NCI-H2107 treated with DMSO at 0.1 percent for 48 hours (cell line): ENCODE results near the gene TRIP4.

Source experiments
- DNase-seq: peaks from one replicate; lab custom pipeline; 2025; ENCODE audit not compliant: unreplicated experiment; lab: John Stamatoyannopoulos, UW

The TRIP4 gene

DNA sequence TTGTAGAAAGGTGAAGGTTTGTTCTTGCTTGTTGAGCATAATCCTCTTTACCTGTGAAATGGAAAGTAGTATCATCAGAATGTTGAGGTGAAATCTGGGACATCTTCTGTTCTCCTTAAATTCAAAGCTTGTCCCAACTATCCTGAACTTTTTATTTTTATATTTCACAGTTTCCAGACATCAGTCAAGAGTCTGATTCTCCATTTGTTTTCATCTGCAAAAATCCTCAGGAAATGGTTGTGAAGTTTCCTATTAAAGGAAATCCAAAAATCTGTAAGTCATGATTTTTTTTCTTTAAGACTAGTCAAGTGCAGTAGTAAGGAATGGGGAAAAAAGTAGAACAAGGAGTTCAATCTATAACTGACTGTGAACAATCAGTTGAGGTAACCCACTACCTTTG is 57.2 kb downstream of the TRIP4 start:
- no peak for DNase-seq

DNA sequence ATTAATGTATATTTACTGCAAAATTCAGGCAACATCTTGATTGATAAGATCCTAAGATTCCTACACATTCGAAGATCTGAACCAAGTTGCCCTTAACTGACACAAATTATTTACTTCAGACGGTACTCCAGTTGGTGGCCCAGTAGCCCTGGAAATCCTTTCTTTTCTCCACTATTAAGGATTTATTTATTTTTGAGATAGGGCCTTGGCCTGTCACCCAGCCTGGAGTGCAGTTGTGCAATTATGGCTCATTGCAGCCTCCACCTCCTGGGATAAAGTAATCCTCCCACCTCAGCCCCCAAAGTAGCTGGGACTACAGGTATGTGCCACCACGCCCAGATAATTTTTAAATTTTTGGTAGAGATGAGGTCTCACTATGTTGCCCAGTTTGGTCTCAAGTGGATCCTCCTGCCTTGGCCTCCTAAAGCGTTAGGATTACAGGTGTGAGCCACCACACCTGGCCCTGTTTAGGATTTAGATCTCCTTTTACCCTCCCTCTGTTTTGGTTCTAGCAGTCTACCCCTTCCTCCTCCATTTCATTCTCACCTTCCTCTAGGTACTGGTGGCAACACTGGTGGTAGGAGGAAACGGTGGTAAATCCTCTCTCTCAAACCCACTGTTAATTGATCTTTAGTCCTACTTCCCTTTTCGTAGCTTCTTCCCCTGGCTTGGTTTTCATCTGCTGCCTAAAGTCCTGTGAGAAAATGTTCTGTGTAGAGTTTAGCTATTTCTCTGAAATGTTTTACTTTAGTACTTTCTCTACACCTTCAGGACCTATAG is 60.1 kb downstream of the TRIP4 start:
- DNase-seq, result no peak

DNA sequence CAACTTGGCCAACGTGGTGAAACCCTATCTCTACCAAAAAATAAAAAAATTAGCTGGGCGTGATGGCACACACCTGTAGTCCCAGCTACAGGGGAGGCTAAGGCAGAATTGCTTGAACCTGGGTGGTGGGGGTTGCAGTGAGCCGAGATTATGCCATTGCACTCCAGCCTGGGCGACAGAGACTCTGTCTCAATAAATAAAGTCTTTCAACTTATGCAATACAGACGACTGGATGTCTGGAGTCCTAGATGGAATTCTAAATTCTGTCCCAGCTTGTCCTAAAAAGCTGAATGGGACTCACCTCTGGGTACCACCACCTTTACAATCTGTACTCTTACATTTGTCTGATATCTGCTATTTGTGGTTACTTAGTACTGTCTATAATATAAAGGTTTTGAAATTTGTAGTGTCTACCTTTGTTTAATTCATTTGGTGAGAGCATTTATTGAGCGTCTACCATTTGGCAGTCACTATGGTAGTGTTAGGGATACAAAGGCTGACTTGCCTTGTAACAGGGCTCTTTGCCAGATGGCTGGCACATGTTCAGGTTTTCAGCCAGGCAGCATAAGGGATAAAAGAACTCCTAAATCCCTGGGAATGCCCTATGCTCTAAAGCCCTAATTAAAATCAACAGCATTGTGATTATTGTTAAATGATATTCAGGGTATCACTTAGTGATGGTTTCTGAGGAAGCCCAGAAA is 65.5 kb downstream of the TRIP4 start:
- DNase-seq, result peak; percentile 52

DNA sequence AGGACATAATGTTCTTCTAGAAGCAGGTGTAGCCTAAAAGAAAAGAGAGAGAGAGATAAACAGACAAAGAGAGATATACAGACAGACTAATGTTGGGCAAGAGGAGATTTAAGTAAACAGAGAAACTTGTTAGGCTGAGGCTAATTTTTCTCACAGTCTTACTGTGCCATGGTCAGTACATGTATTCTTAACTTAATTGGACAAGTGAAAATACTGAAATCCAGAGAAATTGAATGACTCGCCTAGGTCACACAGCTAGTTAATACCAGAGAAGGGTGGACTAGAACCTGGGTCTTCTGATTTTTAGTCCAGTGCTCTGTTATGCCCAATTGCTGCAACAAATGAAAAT is 66.0 kb downstream of the TRIP4 start:
- no peak for DNase-seq

DNA sequence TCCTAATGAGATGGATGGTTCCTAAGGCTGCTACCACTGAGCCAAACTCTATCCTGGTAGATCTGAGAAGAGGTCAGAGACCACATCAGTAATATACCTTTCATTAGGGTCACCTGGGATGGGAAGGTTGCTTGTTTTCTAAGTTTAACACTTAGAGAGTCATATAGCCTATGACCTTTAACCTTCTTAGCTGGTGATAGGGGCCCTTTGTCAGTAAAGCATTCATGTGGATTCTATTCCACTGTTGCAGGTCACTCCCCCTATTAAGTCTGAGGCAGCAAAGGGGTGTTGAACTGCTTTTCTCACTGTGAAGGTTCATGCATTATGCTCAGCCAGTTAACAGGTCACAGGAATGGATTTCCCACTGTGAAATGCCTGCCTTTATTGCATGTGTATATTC is 66.6 kb downstream of the TRIP4 start:
- no peak for DNase-seq

DNA sequence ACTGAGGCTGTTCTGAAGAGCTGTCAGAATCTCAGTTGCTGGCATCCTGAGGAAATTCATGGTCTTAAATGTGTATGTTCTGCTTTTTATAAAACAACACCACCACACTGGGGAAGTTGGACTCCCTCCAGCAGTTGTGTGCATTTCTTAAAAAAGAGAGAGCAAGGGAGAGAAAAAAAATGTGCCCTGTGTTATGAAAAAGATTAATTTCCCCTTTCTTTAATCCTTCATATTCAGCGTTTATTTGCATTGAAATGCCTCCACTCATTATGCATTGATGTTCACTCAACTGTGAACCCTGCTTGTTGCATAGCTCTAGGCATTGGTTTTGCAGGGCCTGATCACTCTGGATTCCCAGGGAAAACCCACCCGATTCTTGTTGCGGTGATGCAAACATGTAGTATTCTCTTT is 68.3 kb downstream of the TRIP4 start:
- DNase-seq, result no peak

DNA sequence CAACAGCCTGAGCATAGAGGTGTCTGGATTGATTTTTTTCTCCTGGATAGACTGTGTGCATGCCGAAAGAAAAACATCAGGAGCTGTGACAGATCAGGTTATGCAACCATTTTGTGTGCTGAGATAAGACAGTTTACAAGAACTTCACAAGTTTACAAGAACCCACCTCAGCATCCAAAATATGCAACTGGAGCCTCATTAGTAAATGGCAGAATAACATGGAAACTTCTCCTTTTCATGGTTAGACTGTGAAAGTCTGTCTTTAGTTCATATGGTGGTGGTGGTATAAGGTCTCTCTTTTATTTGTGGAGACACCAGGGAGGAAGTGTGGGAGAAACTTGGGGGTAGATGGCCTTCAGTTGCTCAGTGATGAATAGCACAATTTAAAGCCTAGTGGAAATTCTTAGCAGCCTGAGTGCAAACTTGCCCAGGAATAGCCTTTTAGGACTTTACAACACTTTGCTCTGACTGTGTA is 69.0 kb downstream of the TRIP4 start:
- DNase-seq, result no peak

DNA sequence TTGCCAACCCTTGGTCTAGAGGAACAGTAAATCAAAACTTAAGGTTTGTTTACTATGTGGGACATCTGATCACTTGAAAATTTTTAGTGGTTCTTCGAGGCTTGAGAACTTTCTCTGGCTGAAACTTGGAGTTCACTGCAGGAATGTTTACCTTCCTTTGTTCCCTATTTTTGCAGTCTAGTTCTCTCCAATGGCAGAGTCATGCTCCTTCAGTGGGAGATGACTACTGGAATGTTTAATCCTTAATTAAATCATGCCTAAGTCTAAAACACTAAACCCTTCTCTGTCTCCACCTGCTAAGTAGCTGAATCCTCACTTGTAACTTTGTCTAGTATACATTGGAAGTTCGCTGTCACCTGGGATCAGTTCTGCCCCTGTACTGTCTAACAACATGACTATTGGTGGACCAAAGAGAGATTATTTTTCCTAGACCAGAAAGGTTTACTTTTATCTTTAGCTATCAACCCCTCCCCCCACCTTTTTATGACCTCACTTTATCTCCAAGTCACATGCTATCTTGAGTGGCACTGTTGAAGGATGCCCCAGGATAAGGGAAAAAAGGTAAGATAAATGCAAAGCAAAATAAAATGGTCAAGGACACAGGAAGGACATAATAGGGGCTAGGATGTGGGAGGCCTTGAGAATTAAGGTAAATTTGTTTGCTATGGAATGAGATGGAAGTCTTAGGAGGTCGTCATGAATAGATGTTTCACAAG is 71.6 kb downstream of the TRIP4 start:
- no peak for DNase-seq

DNA sequence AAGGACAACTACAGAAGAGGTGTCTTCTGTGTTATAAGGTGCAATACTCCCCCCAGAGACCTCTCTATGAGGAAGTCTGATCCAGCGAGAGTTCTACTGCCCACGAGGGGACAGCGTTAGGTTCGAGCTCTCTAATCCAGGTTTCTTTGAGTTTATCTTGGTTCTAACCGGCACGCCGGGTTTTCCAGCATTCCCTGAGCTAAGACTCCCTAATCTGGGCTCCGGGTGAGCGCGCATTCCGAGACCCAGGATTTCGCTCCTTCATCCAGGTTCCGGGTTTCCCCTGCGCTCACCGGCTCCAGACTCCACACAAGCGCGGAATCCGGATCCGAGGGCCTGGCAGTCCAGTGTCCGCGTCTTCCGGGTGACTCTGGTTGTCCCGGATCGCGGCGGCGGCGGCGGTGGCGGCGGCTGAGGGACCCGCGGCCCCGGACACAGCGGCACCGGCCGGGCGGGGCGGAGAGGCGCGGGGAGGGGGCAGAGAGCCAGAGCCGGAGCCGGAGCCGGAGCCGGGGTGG is 72.6 kb downstream of the TRIP4 start, which contains the start of gene ZNF609:
ZNF609 (plus strand) TSS at position 373 of the 518 bp plus-strand sequence. CDS start 38,842 bp downstream, outside the sequence.
- DNase-seq, result peak; percentile 34

DNA sequence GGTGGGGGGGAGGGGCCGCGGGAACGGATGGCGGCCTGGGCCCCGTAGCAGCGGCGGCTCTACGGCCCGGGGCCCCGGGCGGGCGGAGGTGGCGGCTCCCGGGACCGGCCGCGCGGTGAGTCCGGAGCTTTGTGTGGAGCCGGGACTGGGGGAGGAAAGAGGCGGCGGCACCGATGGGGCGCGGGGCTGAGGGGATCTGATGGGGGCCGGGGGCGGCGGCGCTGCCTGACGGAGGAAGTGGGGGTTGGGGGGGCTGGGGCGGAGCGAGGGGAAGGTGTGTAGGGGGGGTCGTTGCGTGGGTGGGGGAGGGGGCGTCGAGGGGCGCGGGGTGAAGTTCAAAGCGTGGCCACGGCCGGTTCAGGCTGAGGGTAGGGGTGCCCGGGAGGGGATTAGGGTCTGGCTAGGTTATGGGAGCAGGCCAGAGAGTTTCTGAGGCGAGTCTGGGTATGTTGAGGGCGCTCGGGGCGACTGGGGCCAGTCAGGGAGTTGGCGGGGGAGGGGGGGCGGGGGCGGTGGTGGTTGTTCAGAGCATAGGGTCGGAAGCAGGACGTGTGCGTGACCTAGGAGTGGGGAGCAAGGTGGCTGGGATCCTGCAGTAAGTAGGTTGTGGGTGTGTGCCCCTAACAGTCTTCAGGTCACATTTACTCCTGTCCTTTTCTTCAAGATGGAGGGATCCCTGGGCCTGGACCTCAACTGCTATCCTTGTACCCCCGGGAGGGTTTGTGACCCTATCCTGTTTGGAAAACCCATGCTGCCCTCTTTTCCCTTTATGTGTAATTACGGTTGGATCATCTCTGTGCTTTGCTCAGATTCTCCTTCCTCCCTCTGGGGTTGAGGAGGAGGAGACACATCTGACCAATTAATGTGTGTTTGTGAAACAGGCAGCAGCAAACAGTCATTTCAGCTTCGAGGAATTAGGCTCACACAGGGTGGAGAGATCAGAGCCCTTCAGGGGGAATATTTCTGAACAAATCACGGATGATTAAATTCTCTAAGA is 73.4 kb downstream of the TRIP4 start:
- DNase-seq, result peak; percentile 63

DNA sequence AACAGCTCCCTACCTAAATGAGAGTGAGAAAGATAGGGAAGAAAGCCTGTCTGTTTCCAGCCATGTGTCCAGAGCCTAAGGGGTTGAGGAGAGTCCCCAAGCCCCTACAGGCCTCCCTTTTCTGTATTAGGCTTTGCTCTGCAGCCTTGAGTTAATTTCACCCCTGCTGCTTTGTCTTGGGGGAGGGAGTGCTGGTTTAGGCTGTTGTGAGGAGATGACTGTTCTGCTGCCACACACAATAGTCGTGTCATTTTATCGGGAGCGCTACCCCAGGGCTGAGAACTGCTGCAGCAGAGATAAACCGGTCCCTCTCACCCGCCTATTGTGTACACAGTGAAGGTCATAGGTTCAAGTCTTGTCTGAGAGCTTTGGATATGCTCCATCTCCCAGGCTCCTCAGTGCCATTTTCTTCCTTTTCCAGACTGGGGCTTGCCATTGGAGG is 74.1 kb downstream of the TRIP4 start:
- DNase-seq, result peak; percentile 63

DNA sequence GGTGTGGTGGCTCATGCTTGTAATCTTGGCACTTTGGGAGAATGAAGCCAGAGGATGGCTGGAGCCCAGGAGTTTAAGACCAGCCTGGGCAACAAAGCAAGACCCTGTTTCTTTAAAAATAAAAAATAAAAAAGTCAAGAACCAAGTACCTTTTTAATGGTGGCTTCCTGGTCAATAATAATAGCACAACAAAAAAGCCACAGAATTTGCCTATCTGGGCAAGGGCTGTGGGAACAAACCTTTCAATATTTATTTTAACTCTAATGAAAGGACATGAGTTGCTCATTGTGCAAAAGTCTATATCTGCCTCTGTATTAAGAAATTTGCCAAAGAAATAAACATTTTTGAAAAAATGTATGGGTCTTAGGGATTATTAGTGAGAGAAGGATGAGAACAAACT is 74.9 kb downstream of the TRIP4 start:
- DNase-seq, result no peak

DNA sequence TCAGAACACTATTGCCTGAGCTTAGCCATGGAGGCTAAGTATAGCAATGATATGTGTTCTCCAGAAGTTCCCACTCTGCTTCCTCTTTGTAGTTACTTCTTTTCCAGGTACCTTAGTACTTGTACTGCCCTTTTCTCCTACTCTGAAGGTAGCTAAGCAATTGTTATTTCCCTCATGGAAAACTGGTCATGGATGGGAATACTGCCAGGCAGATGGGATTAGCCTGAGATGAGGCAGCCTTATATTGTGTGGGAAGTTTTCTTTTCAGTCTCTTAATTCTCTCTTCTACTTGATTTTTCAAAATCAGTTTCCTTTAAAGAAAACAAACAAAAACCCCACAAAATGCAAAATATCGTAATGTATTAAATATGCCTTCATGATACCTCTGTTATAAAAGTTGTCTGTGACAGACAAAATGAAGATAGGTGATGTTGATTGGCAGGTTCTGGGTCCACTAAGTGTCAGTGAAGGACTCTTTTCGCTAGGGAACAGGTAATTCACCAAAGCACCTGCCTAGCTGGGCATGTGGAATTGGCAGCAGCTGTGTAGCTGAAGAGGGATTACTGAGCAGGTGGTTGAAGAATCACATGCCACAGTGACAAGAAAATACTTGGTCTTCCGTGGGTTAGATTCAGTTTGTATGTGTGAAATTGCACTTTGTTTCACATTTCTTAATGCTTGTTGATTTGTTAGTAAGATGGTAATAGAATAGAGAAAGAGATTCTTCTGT is 76.8 kb downstream of the TRIP4 start:
- DNase-seq, result peak; percentile 70

DNA sequence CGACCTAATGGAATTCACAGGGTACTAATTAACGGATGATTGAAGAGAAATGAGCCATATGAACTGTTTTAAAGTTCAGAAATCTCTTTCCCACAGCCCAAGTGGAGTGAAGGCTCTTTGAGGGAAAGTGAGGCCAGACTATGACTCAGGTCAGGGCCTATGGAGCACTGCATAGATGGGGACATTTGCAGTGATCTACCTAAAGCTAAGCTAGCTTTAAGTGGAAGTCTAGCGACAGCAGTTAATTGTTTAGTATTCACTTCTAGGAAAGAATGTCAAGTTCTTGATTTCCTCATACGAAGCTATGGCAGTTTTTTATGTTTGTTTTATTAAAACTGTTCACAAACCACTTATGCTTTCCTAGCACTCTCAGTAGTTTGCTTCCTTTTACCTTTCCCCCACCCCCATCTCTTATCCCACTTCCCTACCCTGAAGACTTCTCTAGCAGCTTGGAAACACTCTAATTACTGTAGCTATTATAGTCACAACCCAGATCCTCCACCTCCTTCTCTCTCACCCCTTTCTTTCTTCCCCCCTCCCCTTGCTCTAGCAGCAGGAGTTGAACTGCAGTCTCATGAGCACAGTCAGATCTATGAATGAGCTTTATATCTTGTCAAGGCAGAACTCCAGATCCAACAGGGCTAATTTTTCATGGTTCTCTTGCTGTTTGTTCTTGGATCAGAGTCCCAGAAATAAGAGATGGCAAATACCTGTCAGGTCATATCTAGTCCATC is 78.9 kb downstream of the TRIP4 start:
- peak; percentile 8 for DNase-seq

DNA sequence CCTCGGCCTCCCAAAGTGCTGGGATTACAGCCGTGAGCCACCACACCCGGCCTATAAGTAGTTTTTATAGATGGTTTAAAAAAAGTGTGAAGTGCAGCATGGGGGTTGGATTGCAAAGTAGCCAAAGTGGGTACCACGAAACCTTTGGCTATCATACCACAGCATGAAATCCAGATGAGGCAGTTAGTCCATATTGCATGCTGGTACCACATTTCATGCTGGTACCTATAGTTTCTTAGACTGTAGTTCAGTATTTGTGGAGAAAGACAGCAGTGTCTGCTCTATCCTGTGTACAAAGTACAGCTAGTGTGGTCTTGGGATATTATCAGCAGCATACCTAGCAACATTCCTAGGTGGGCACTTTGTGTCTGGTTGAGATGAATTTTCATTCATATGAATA is 84.5 kb downstream of the TRIP4 start:
- no peak for DNase-seq

DNA sequence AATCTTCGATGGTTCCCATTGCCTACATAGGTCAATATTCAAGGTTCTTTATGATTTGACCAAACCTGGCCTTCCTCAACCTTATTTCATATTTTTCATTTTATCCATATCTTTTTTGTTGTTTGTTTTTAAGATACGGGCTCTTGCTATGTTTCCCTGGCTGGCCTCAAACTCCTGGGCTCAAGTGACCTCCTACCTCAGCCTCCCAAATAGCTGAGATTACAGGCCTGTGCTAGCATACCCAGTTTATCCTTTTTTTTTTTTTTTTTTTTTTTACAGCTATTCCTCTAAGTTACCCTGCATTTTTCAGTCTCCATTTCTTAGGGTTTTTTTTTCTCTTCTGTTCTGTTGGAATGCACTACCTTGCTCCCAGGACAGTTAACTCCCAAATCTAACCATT is 87.2 kb downstream of the TRIP4 start:
- no peak for DNase-seq

DNA sequence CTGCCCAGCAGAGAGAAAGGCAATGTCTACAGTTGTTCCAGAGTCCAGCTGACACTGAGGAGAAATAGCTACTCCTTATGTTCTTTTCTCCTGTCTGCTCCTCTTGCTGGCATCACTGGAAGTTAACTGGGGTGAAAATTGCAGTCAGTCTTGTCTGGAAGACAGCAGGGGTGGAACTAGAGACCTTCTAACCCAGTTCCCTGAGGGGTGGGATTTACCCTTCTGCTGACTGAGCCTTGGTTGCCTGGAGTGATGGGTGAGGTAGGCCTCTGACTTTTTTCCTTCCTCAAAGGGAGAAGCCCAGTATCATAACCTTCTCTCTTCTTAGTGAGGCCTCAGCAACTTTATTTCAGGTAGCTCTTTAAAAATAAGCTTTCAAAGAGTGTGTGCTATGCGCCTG is 88.9 kb downstream of the TRIP4 start:
- DNase-seq, result no peak

DNA sequence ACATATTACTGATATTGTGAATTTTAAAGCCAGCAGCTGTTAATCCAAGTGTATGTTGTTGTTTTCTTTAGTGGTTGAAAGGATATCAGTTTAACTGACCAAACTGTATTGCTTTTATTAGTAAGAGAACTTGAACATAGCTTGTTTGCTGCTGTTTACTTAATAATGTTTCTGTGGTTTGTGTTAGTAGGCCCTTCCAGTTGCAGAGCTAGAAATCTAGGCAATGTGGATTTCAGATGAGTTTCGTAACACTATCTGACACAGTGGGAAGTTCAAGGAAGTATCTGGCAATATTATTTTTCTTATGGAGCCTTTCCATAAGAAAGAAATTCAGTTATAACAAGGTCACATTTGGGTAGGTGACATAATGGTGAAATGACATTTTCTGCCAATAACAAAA is 91.2 kb downstream of the TRIP4 start:
- peak; percentile 33 for DNase-seq

DNA sequence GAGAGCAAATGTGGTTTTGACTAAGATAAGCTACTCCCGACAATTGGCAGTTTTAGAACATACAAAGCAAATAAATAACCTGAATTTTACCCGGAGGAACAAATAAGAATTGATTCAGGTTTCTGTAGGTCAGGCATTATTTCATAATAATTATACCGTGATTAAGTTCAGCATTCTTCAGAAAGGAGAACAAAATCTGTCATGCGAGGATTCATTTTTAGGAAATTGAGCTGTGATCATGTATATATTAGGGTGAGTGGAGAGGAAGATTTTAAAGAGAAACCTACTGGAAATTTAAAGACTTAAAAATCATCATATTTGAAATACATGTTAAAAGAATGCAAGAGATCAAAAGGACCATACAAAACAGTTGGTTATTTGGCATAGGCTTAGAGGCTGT is 93.3 kb downstream of the TRIP4 start:
- DNase-seq, result no peak
